ENCODE data around the gene FOXO4.

FOXO4 gene

DNA sequence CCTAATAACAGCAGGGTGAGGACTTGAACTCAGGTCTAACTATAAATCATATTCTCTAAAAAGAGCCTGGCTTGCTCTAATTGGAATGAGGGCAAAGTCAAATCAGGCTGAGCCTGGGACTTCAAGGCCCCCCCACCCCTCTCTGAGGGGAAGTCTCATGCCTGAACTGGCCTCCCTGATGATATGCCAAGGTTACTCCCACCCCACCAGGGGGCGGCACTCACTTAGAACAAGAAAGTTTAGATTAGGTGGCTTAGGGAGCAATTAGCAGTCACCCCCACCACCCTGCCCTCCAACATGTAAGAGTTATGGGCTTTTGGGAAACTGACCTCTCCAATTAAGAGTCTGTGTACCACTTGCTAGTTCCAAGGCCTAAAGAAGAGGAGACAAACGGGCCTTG, 2.7 kb downstream of the FOXO4 start:
- DNase-seq (ENCODE audit: low spot score), result peak; percentile 60
- in situ Hi-C loops (cut with MboI; ENCODE audit: low pct_unique_long_range_greater_than_20kb, low sequenced_read_pairs, unreplicated experiment), result no loop called here
- TF ChIP-seq, protein P1, sequence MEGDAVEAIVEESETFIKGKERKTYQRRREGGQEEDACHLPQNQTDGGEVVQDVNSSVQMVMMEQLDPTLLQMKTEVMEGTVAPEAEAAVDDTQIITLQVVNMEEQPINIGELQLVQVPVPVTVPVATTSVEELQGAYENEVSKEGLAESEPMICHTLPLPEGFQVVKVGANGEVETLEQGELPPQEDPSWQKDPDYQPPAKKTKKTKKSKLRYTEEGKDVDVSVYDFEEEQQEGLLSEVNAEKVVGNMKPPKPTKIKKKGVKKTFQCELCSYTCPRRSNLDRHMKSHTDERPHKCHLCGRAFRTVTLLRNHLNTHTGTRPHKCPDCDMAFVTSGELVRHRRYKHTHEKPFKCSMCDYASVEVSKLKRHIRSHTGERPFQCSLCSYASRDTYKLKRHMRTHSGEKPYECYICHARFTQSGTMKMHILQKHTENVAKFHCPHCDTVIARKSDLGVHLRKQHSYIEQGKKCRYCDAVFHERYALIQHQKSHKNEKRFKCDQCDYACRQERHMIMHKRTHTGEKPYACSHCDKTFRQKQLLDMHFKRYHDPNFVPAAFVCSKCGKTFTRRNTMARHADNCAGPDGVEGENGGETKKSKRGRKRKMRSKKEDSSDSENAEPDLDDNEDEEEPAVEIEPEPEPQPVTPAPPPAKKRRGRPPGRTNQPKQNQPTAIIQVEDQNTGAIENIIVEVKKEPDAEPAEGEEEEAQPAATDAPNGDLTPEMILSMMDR (IDR thresholded peaks at IDR 0.05; ENCODE audit: extremely low read depth, insufficient read depth, missing control alignments), result peak; percentile 60

- no peak for DNase-seq (ENCODE audit: low spot score)
- in situ Hi-C loops (cut with MboI; ENCODE audit: low pct_unique_long_range_greater_than_20kb, low sequenced_read_pairs, unreplicated experiment), result no loop called here
- TF ChIP-seq, protein P1 (IDR thresholded peaks at IDR 0.05; ENCODE audit: extremely low read depth, insufficient read depth, missing control alignments), result no peak
Observed at GRCh38 chrX:71098951-71099506, 3.4 kb downstream of the FOXO4 start.

DNA sequence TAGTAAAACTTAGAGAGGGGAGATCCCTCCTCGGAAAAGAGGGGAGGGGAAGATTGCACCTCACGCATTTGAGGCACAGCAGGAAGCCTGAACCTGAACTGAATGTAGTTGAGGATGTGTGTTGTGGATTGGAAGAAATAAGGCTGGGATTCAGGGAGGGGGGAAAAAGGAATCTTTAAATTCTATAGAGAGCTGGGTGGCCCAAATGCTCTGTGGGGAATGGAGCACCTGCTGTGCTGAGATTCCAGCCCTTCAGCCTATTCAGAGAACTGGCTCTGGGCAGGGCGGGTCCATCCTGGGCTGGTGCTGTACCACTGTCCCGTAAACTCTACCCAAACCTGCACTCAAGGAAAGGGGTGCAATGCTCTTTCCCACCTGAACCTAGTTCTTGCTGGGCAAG, 4.1 kb downstream of the FOXO4 start:
- TF ChIP-seq, protein P1 (IDR thresholded peaks at IDR 0.05; ENCODE audit: extremely low read depth, insufficient read depth, missing control alignments), result no peak

DNA sequence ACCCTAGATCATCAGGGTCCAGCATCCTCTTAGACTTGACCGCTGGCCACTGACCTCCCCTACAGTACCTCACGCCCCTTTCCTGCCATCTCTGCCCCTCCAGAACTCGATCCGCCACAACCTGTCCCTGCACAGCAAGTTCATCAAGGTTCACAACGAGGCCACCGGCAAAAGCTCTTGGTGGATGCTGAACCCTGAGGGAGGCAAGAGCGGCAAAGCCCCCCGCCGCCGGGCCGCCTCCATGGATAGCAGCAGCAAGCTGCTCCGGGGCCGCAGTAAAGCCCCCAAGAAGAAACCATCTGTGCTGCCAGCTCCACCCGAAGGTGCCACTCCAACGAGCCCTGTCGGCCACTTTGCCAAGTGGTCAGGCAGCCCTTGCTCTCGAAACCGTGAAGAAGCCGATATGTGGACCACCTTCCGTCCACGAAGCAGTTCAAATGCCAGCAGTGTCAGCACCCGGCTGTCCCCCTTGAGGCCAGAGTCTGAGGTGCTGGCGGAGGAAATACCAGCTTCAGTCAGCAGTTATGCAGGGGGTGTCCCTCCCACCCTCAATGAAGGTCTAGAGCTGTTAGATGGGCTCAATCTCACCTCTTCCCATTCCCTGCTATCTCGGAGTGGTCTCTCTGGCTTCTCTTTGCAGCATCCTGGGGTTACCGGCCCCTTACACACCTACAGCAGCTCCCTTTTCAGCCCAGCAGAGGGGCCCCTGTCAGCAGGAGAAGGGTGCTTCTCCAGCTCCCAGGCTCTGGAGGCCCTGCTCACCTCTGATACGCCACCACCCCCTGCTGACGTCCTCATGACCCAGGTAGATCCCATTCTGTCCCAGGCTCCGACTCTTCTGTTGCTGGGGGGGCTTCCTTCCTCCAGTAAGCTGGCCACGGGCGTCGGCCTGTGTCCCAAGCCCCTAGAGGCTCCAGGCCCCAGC, 5.2 kb downstream of the FOXO4 start:
- TF ChIP-seq, protein P1 (IDR thresholded peaks at IDR 0.05; ENCODE audit: extremely low read depth, insufficient read depth, missing control alignments), result no peak
- in situ Hi-C loops (cut with MboI; ENCODE audit: low pct_unique_long_range_greater_than_20kb, low sequenced_read_pairs, unreplicated experiment), result no loop called here
- DNase-seq (ENCODE audit: low spot score), result no peak

More for the DNA sequence above, 4.1 kb downstream of the FOXO4 start:
- no peak for DNase-seq (ENCODE audit: low spot score)
- in situ Hi-C loops (cut with MboI; ENCODE audit: low pct_unique_long_range_greater_than_20kb, low sequenced_read_pairs, unreplicated experiment), result no loop called here

GRCh38 chrX:71102292-71102691, 6.6 kb downstream of the FOXO4 start:
- TF ChIP-seq, protein P1 (IDR thresholded peaks at IDR 0.05; ENCODE audit: extremely low read depth, insufficient read depth, missing control alignments), result no peak
- DNase-seq (ENCODE audit: low spot score), result no peak
- in situ Hi-C loops (cut with MboI; ENCODE audit: low pct_unique_long_range_greater_than_20kb, low sequenced_read_pairs, unreplicated experiment), result no loop called here

- in situ Hi-C loops (cut with MboI; ENCODE audit: low pct_unique_long_range_greater_than_20kb, low sequenced_read_pairs, unreplicated experiment), result no loop called here
- TF ChIP-seq, protein P1 (IDR thresholded peaks at IDR 0.05; ENCODE audit: extremely low read depth, insufficient read depth, missing control alignments), result no peak
Observed at GRCh38 chrX:71103110-71103983, 7.7 kb downstream of the FOXO4 start.

More at GRCh38 chrX:71103110-71103983, 7.7 kb downstream of the FOXO4 start:
- DNase-seq (ENCODE audit: low spot score), result peak; percentile 54

All from GM13977 (cell line).